SK-N-MC (cell line): ENCODE data around the gene RAMACL.

Experiments
- DNase-seq: peaks from one replicate; pipeline ENCODE4 v3.0.0-alpha.2; 2011; ENCODE audit warnings: low read depth, low spot score
- H3K27ac ChIP-seq: fragments of 200-600 bp; sonication (generic); 2 replicates; pipeline ENCODE4 v1.5.1; 2016; ENCODE audit warnings: mixed run types
- H3K36me3 ChIP-seq: fragments of 200-600 bp; sonication (generic); 2 replicates; pipeline ENCODE4 v1.6.1; 2017; ENCODE audit warnings: antibody characterized with exemption, low read length, mixed read lengths; ENCODE audit not compliant: insufficient read depth
- H3K4me3 ChIP-seq: fragments of 200-600 bp; sonication (generic); 2 replicates; pipeline ENCODE4 v1.5.1; 2016
- H3K9ac ChIP-seq: fragments of 200-600 bp; sonication (generic); 2 replicates; pipeline ENCODE4 v1.8.0; 2017; ENCODE audit warnings: mixed run types, mixed read lengths; ENCODE audit not compliant: insufficient read length
- H3K9me3 ChIP-seq: fragments of 200-600 bp; sonication (generic); 2 replicates; pipeline ENCODE4 v1.6.1; 2017; ENCODE audit warnings: low read depth, mild to moderate bottlenecking, antibody characterized with exemption, low read length, moderate library complexity, mixed read lengths
- EZH2 ChIP-seq: fragments of 200-600 bp; sonication (generic); IDR thresholded peaks from one replicate; pipeline ENCODE4 v1.6.1; 2017; ENCODE audit warnings: antibody characterized with exemption
- FOXP2 ChIP-seq: optimal IDR thresholded peaks from 2 replicates; pipeline ENCODE3; 2011; ENCODE audit warnings: mild to moderate bottlenecking, moderate library complexity; ENCODE audit not compliant: insufficient read depth; ENCODE audit errors: extremely low read length, control extremely low read depth
- POLR2AphosphoS5 ChIP-seq: IDR thresholded peaks from 2 replicates; pipeline ENCODE4 v1.6.1; 2012; ENCODE audit warnings: mild to moderate bottlenecking, low read depth, low read length, borderline replicate concordance

The RAMACL gene

DNA sequence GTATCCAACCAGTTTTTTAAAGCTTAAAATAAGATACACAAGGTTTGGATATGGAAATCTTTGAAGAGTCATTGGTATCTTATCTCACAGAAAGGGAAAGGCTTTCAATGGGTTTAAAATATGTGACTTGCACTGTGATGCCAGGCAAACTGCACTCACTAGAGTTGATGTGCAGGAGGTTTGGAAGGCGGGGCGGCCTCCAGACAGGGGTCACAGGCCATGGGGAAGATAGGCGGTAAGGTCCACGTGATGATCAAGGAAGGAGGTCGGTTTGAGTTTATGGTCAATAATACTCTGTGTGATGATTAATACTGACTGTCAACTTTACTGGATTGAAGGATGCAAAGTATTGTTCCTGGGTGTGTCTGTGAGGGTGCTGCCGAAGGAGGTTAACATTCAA lies 9.5 kb upstream of the RAMACL start:
- DNase-seq = no peak
- no peak for TF ChIP-seq EZH2
- no peak for TF ChIP-seq POLR2AphosphoS5
- no peak for TF ChIP-seq FOXP2
- Histone ChIP-seq H3K9ac (no peak overlapping the region), H3K36me3 (no peaks in the 10 kb centered on the region), H3K27ac (no peak overlapping the region), H3K9me3 (no peaks in the 10 kb centered on the region), H3K4me3 (no peak overlapping the region)

DNA sequence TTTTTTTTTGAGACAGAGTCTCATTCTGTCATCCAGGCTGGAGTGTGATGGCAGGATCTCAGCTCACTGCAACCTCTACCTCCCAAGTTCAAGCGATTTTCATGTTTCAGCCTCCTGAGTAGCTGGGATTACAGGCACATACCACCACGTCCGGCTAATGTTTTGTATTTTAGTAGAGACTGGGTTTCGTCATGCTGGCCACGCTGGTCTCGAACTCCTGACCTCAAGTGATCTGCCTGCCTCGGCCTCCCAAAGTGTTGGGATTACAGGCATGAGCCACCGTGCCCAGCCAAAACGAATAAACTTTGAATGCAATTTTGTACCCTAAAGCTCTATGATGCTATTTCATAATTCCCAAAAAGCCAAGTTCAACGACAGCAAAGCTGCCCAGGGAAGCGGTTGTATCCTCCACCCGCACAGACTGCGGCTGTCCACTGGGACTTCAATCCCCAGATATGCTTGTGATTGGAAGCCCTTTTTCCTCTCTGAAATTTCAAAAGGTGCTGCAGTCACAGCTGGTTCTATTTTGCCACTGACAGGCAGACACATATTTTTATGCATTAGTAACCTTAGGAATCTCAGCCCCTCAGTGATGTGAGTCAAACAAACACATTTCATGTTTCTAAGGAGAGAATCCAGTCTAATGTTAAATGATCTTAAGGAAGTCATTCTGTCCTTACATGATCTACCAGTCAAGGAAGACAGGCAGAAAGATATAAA lies 8.7 kb upstream of the RAMACL start:
- no peak overlapping the region for H3K27ac ChIP-seq
- H3K36me3 ChIP-seq = no peaks in the 10 kb centered on the region
- no peak for TF ChIP-seq POLR2AphosphoS5
- no peak for TF ChIP-seq EZH2
- TF ChIP-seq FOXP2 = no peak
- H3K4me3 ChIP-seq = no peak overlapping the region
- no peak overlapping the region for H3K9ac ChIP-seq
- H3K9me3 ChIP-seq = no peaks in the 10 kb centered on the region
- no peak for DNase-seq

DNA sequence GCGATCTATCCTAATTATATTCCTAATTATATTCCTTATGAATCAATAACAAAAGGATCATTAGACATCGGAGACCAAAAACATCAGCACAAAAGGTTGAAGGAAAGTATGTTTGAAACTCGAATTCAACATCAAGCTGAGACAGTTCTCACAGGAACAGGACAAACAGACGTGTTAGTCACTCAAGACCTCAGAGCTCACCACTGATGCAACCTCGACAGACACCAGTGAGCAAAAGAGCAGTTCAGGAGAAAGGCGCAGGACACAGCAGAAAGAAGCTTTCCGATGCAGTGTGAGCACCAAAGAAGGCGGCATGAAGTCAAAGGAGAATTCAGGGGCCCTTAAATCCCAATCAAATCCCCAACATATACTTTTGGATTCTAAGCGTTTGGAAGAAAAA lies 6.3 kb upstream of the RAMACL start:
- Histone ChIP-seq H3K9me3 (no peaks in the 10 kb centered on the region), H3K4me3 (no peak overlapping the region), H3K36me3 (no peaks in the 10 kb centered on the region), H3K9ac (no peak overlapping the region), H3K27ac (no peak overlapping the region)
- no peak for TF ChIP-seq POLR2AphosphoS5
- TF ChIP-seq EZH2 = no peak
- no peak for TF ChIP-seq FOXP2
- no peak for DNase-seq

DNA sequence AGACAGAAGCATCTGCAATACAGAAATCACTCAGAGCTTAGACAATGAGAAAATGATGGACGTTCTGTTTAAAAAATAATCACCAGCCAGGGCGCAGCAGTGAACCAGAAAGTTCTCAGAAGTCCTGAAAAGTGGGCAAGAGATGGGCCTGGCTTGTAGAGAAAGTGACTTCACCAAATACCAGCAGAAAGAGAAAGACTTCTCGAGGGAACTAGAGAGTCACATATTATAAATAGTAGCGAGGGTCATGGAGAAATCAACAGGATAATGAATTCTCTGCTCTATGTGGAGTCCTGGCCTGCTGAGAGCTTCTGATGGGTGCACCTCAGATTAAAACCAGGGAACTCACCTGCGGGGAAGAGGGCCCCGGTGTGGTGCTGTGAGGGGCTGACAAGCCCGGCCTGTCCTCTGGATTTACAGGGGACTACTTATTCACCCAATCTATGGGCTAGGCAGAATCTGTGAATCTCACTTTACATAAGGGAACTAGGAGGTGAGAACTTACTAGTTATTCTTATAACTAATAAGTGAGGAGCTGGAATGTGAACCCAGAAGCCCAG lies 5.6 kb upstream of the RAMACL start:
- Histone ChIP-seq H3K36me3 (no peaks in the 10 kb centered on the region), H3K9ac (no peak overlapping the region), H3K9me3 (no peaks in the 10 kb centered on the region), H3K27ac (no peak overlapping the region), H3K4me3 (no peak overlapping the region)
- DNase-seq = no peak
- TF ChIP-seq EZH2 (no peak), FOXP2 (no peak), POLR2AphosphoS5 (no peak)

DNA sequence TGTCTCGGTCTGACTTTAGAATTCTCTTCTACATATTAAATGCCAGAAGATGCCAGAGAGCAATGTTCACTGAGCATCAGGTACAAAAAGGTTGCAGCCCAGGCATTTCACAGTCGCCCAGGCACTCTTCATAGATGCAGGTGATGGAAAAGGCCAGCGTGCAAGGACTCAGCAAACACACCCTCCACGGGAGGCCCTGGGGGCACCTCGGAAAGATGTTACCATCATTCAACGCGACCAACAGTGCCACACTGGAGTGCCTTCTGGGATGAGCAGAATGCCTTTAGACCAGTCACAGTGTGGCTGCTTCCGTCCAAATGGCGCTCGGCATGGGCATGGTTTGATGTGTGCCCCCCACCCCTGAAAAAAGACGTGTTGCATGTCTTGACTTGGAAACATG lies 4.5 kb upstream of the RAMACL start:
- DNase-seq = no peak
- Histone ChIP-seq H3K4me3 (peak overlapping the region; percentile 59), H3K27ac (no peak overlapping the region), H3K9me3 (no peaks in the 10 kb centered on the region), H3K9ac (no peak overlapping the region), H3K36me3 (no peaks in the 10 kb centered on the region)
- TF ChIP-seq EZH2 (no peak), POLR2AphosphoS5 (no peak), FOXP2 (no peak)

DNA sequence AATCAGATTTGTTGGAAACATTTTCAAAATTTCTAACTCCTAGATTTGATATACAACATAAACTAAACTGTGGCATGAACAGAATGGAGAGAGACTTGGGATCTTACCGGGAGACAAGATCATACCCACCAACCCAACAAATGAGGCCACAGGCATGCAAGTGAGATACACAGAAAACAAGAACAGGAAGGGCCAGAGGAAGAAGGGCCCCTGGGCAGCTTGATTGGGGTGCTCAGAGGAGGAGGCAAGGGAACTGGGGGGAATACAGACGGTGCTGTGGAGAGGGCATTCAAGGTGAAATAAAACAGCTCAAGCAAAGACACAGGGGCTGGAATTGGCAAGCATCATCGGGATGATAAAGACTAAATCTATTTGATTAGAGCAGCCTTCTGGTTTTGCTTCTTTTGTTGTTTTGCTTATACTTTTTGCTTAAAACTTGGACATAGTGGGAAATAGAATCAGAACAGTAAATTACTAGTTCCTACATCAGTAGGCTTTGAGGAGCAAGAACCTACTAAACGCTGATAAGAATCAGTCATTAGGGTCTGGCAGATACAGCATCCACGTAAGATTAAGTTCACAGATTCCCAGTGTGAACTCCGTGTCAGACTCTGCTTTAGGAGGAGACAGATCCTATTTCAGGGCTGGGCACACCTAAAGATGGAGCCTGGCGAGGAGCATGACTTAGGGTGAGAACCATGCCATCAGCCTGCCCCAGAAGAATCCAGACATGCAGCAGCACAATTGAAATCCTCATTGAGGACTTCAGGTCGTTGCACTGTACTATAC lies 3.5 kb upstream of the RAMACL start:
- DNase-seq = no peak
- no peaks in the 10 kb centered on the region for H3K36me3 ChIP-seq
- no peaks in the 10 kb centered on the region for H3K9me3 ChIP-seq
- no peak overlapping the region for H3K27ac ChIP-seq
- no peak for TF ChIP-seq FOXP2
- TF ChIP-seq POLR2AphosphoS5 = no peak
- TF ChIP-seq EZH2 = no peak
- peak overlapping the region; percentile 59 for H3K4me3 ChIP-seq
- H3K9ac ChIP-seq = no peak overlapping the region

DNA sequence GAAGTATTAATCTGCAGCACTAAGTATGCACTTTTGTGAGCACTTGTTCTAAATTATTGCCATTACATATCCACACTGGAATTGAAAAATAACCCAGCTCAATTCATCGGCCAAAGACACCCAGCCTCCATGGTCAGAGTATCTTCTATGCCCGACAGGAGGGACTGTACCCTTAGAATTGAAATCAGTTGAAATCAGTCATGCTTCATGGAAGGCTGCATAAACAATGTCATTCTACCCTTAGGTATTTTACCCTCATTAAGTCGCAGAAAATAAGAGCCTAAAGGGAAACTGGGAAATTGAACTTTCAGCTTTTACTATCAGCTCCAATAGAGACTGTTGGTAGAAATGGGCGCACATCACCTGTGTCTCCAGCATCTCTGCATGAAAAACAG lies 2.9 kb upstream of the RAMACL start:
- TF ChIP-seq FOXP2 (no peak), POLR2AphosphoS5 (no peak), EZH2 (no peak)
- peak overlapping the region; percentile 57; the same call in 1 of the 2 replicates for H3K27ac ChIP-seq
- DNase-seq = no peak
- H3K9ac ChIP-seq = no peak overlapping the region
- peak overlapping the region; percentile 59 for H3K4me3 ChIP-seq
- H3K9me3 ChIP-seq = no peaks in the 10 kb centered on the region
- no peaks in the 10 kb centered on the region for H3K36me3 ChIP-seq

DNA sequence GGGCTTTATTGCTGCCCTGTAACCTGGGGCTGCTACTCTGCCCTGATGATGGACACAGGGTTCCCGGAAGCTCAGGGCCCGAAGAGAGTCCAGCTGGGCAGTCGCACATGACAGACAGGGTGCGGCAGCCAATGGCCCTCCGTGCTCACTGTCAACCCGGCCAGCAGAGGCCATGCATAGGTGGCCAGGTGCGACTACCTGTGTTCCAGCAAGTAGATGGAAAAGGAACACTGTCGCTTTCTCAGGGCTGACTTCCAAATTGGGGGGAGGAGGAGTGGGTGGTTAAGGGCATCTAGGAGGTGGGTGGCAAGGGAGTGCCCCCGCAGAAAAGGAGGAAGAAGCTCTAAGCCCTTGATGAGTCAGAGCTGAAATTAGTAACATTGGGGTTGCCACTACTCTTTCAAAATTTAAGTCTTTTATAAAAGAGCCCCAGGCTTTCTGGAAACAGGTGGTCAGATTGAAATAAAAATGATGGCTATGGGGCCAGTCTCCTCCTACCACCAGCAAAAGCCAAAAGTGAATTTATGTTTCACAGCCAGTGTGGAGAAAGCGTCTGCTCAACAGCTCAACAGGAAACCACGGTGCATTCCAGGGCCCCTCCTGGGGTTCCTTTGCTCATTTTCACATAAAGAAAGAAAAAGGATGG lies 2.3 kb upstream of the RAMACL start:
- peak; percentile 44 for DNase-seq
- H3K4me3 ChIP-seq = peak overlapping the region; percentile 59

More for the DNA sequence above, 2.3 kb upstream of the RAMACL start:
- no peak overlapping the region; the same call in 1 of the 2 replicates for H3K27ac ChIP-seq
- TF ChIP-seq POLR2AphosphoS5 (no peak), FOXP2 (no peak), EZH2 (no peak)
- H3K9me3 ChIP-seq = no peaks in the 10 kb centered on the region
- H3K36me3 ChIP-seq = no peaks in the 10 kb centered on the region
- H3K9ac ChIP-seq = no peak overlapping the region
